Daoy (cell line): ENCODE measurements around the gene SLC7A4. TPM values are rescaled to one million over a fixed set of nuclear protein-coding genes. Genes with fewer than 3 reads are reported as not detected.

Experiments
- DNase-seq: peaks from one replicate; pipeline ENCODE4 v3.0.0-alpha.2; 2015; ENCODE audit warnings: low read depth
- total RNA-seq: library from RNA; depleted of rRNA; stranded (reverse); fragments of >200 nt; shearing (Covaris generic); gene quantifications from 2 replicates; pipeline ENCODE4 v1.2.3, GENCODE V29; 2014; rRNA removed

SLC7A4 gene
- total RNA-seq, 1 experiment from 2014 or later = not detected

DNA sequence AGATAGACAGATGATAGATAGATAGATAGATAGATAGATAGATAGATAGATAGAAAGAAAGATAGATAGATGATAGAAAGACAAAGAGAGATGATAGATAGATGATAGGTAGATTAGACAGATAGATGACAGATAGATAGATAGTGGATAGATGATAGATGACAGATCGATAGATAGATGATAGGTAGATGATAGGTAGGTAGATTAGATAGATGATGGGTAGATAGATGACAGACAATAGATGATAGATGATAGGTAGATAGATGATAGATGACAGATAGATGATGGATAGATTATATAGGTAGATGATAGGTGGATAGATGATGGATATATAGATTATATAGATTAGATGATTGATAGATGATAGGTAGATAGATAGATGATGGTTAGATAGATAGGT is 46.0 kb downstream of the SLC7A4 start:
- no peak for DNase-seq

DNA sequence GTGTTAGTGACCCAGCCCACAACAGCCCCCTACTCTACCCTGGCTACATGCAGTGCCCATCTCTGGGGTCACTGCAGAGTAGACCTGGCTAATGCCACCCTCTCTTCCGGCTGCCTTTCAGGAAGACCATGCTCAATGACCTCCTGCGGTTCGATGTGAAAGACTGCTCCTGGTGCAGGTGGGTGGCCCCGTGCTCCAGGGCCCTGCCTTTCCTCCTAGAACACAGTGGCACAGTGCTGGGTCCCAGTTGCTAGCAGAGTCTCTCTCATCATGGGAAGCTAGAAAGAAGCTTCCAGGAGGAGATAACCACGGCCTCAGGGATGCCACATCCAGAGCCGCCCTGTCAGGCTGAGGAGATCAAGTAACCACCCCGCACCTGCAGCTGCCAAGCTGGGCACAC is 46.6 kb downstream of the SLC7A4 start:
- DNase-seq = no peak

DNA sequence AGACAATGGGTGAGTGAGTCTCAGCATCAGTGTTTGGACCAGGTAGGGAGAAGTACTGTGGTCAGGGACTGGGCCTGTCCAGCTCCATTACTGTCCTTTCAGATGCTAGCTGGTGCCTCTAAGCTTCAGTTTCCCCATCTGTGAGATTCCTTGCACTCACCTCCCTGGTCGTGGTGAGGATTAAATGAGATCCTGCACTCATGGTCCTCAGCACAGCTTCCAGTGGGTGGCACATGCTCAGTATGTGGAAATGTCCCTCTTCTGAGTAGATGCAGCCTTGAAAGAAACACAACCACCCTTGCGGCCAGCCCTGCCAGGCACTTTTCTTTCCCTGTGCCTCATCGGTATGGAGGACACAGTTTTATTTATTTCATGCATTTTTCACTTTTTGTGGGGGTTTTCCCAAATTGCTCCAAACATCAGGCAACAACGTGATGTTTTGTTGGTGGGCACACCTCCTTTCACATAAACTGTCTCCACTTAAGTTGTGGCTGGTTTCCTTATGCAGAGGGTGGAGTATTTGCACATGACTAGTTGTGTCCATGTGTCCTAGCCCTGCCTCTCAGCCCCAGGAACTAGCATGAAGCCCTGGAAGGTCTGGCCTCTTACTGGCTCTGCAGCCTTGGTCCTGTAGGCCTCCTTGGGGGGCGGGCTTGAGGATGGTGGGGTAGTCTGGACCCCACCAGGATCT is 49.1 kb downstream of the SLC7A4 start:
- DNase-seq = no peak

DNA sequence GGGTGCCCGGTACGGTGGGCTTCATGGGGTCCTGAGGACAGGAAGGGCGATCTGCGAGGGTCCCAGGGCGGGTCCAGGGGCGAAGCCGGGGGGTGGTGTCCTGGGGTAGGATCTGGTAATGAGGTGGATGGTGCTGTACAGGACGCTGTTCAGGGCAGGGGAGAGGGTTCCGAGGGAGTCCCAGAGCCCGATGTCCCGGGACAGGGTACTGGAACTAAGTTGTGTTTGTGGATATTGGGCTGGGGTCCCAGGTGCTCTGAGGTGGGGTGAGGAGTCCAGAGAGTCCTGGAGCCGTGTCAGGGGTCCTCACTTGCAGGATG is 49.8 kb downstream of the SLC7A4 start:
- no peak for DNase-seq

DNA sequence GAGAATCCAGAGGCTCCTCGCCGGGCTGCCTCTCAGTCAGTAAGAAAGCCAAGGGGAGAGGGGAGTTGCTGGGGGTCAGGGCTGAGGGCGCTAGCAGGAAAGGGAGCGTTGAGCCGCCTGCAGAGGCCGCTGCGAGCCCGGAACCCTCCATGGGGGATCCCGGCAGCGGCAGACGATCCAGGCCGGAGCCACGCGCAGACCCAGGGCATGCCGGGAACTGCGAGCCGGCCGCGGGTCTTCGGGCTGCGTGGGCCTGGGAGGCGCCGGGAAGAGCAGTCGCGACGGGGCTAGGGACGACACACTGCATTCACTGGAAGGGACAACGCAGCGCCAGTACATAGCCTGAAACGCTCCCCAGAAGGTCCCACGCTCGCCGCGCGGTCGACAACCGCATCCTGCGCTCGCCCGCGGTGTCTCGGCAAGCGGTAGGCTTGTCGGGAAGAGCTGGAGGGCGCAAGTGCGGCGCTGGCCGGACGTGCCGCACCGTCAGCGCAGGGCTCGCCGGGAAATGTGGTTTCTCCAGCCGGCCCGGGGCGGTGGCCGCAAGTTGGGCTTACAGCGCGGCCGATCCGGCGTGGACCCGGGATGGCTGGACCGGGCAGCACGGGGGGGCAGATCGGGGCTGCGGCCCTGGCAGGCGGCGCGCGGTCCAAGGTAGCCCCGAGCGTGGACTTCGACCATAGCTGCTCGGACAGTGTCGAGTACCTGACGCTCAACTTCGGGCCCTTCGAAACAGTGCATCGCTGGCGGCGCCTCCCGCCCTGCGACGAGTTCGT is 50.4 kb downstream of the SLC7A4 start, which contains the start of gene LZTR1:
LZTR1 (plus strand) TSS at position 511 of the 776 bp plus-strand sequence; CDS start at position 586, 75 bp downstream.
- peak; percentile 90 for DNase-seq

DNA sequence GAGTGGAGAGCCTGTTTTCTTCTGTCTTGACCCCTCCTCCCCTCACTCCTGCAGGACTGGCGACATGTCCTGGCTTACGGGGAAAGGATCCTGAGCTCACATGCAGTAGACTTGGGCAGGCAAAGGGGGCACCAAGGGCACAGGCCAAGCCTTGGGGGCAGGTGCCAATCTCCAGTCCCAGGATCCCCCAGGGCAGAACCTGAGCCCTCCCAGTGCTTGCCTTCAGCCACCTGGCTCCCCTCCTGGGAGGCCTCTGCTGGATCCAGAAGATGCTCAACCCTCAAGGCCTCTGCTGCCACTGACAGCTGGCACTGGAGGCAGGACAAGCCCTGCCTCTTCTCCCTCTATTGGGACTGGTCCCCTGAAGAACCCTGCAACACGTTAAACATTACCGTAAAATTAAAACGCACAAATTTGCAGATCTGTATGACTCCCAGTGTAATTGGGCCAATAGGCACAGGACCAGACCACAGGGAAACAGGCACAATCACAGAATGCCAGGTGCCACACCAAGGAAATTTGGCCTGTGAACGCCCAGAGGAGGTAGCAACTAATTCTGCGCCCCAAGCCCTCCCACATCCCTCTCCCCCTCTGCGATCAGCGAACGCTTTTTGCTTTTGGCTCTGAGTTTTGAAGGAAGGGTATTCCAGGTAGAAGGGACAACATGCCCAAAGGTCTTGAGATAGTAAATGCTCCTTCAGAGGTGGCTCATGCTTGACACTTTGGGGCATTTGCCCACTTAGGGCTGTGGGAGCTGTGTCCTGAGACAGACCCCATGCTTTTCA is 51.2 kb downstream of the SLC7A4 start:
- DNase-seq = no peak

DNA sequence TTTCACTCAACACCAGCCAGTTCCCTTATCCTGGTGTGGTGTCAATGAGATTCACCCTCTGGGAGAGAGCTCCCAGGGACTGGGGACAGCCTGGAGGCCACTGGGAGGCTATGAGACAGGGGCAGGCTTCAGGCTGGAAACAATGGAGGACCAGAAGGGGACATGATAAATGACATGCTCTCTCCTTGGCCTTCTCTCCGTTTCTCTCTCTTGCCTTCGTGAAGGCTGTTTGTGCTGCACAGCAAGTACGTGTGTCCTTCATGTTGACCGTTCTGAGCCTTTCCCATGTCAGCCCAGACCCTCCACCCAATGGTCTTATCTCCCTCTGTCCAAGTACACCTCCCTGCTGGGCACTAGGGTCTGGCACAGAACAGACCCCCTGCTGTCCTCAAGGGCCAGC is 51.8 kb downstream of the SLC7A4 start:
- DNase-seq = no peak

DNA sequence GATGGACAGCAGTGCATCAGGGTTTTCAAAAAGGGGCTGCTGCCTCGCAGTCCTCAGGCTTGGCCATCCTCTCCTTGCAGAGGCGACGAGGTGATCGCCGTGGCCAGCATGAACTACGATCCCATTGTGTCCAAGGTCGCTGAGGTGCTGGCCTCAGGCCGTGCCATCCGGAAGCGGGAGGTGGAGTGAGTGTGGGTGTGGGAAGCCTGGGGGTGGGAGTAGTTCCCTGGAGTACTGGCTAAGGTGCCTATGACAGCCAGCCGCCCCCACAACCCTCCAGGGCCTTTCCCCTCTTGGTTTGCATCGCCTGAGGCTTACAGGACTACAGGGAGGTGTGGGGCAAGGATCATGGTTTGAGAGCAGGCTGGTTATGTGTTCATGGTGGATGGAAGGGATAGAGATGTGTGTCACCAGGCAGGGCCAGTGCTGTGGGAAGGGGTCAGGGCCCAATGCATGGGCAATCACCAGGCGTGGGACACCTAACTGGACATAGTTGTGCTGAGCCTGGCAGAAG is 52.4 kb downstream of the SLC7A4 start:
- DNase-seq = no peak

DNA sequence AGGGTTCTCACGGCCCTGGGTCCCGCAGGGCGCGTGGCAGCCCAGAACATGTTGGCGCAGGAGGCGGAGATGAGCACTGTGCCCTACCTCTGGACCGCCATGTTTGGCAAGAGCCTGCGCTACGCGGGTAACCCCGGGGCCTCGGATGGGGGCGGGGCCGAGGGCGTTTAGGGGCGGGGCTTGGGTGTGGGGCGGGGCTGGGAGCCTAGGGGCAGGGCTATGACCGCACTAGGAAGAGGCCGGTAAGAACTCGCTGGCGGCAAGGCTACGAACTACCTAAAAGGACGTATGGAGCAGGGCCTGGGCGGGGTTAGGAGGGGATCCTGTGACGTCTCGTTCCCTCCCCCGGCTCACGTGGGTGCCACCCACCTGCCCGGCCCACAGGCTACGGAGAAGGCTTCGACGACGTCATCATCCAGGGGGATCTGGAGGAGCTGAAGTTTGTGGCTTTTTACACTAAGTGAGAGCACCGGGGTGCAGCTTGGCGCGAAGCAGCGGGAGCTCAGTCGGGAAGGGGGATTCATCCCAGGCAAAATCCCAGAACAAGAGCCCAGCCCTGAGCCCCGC is 53.0 kb downstream of the SLC7A4 start:
- no peak for DNase-seq

Other genes with a start within 250 kb of the SLC7A4 start
- gene PI4KA, start 173.8 kb downstream of the SLC7A4 start, total RNA-seq = 13.0 and 15.7 TPM in 2 replicates
- gene SNAP29, start 173.6 kb downstream of the SLC7A4 start, total RNA-seq = 5.4 and 6.6 TPM in 2 replicates
- 32.2 and 33.8 TPM in 2 replicates for gene CRKL, start 115.2 kb downstream of the SLC7A4 start, total RNA-seq
- gene AIFM3, start 65.3 kb downstream of the SLC7A4 start, total RNA-seq = 2.0 TPM in 1 of 2 replicates, not detected in the other
- gene LZTR1, start 50.3 kb downstream of the SLC7A4 start, total RNA-seq = 19.1 and 22.9 TPM in 2 replicates
- 42.3 and 58.3 TPM in 2 replicates for gene THAP7, start 30.4 kb downstream of the SLC7A4 start, total RNA-seq
- gene P2RX6, start 17.4 kb downstream of the SLC7A4 start, total RNA-seq = 1.3 and 1.6 TPM in 2 replicates
- gene LRRC74B, start 13.4 kb upstream of the SLC7A4 start, total RNA-seq = not detected in 2 replicates